ENCODE results near the gene NUMA1.
A peak's percentile ranks its signal among the peaks of the same experiment; 100 is the strongest.

NUMA1 gene

GRCh38 chr11:72036687-72037086 is 43.7 kb downstream of the NUMA1 start:
- no peak for DNase-seq (ENCODE audit: low read depth)
- H3K4me3 ChIP-seq (ENCODE audit: low read length), result no peak overlapping the region
- no peak for TF ChIP-seq CTCF (conservative IDR thresholded peaks at IDR 0.05; ENCODE audit: low read depth, low read length)

DNA sequence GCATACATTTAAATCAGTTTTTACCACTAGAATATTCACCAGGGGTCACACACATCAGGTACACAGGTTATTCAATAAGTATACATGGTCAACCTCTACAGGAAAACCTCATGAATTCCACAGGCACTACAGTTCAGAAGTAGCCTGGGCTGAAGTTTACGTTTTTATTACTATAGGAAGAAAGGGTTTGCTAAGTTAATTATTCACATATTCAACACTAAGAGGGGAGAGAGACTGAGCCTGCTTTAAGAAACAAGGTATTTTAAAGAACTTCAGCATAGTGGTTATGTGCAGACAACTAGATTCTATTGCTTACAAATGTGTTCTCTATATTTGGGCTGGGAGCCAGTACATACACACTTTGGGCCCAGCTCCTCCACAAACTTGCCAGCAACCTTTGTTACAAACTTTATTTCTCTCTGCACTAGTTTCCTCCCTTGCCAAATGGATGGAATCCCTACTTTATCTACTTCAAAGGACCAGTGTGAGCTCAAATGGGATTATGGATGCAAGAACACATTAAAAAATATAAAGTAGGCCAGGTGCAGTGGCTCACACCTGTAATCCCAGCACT is 49.8 kb downstream of the NUMA1 start:
- no peak for DNase-seq (ENCODE audit: low read depth)
- no peak overlapping the region for H3K4me3 ChIP-seq (ENCODE audit: low read length)
- TF ChIP-seq CTCF (conservative IDR thresholded peaks at IDR 0.05; ENCODE audit: low read depth, low read length), result no peak

DNA sequence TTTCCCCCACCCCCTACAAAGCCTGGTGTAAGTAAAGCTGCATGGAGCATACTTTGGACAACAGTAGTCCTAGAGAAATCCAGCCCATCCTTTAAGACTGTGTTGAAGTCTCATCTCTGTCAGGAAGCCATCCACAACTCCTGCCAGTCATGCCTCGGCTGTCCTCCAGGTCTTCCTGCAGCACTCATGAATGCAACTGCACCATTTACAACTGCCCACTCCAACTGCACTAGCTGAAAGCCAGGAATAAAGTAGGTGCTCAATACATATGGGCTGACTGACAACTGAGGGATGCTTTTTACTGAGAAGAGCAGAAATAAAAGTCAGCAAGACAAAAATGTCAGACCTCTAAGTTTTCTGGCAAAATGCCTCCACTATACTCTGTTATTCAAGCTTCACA is 54.3 kb downstream of the NUMA1 start:
- no peak for DNase-seq (ENCODE audit: low read depth)
- TF ChIP-seq CTCF (conservative IDR thresholded peaks at IDR 0.05; ENCODE audit: low read depth, low read length), result no peak
- no peak overlapping the region for H3K4me3 ChIP-seq (ENCODE audit: low read length)

DNA sequence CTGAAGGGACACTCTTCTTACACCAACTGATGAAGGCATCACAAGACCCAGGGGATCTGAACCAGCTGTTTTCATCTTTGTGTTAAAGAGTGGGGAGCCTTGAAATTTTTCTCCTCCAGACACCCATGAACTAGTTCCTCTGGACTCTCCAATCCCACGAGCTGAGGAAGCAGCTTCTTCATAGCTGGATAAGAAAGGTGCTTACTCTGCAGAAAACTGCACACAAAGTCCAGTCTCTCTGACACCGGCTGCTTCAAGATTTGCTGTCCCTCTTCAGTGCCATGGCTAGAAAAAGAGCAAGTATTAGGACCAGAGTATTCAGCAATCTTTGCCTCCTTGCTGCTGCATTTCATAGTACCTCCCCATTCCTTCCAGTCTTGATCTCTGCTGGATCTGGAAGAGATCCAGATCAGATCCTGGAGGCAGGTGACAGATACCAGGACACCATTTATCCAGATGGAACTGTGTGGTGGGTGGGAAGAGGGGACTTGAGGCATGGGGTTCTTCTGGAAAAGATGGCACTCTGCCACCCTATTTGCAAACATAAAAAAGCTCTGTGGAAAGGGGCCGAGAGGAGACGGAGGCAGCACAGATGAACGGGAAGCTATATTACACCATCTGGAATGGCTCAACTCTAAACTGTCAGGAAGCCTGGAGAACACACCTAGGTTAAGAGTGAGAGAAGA is 56.1 kb downstream of the NUMA1 start:
- no peak overlapping the region for H3K4me3 ChIP-seq (ENCODE audit: low read length)
- TF ChIP-seq CTCF (conservative IDR thresholded peaks at IDR 0.05; ENCODE audit: low read depth, low read length), result no peak
- DNase-seq (ENCODE audit: low read depth), result no peak

GRCh38 chr11:72023335-72023734 is 57.0 kb downstream of the NUMA1 start:
- no peak for DNase-seq (ENCODE audit: low read depth)
- H3K4me3 ChIP-seq (ENCODE audit: low read length), result no peak overlapping the region
- no peak for TF ChIP-seq CTCF (conservative IDR thresholded peaks at IDR 0.05; ENCODE audit: low read depth, low read length)

GRCh38 chr11:72018171-72018570 is 62.2 kb downstream of the NUMA1 start:
- no peak overlapping the region for H3K4me3 ChIP-seq (ENCODE audit: low read length)
- no peak for TF ChIP-seq CTCF (conservative IDR thresholded peaks at IDR 0.05; ENCODE audit: low read depth, low read length)
- no peak for DNase-seq (ENCODE audit: low read depth)

DNA sequence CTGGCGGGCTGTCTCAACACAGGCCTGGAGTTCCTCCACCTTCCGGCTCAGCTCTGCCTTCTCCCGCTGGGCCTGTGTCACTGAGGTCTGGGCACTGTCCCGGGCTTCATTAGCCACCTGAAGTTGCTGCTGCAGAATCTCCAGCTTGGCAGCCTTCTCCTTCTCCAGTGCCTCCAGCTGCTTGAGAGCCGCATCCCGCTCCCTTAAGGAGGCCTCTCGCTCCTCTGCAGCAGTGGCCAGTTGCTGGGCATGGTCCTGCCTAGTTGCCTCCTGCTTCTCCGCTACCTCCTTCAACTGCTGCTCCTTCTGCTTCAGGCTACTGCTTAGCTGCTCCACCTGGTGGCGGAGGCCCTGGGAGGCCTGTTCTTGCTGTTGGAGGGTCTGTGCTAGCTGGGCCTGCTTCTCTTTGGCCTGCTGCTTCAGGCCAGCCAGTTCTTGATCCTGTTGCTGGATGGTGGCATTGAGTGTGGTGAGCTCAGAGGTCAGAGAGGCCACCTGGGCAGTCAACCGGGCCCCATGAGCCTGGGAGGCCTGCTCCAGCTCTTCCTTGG is 64.8 kb downstream of the NUMA1 start:
- peak; percentile 47 for TF ChIP-seq CTCF (conservative IDR thresholded peaks at IDR 0.05; ENCODE audit: low read depth, low read length)
- DNase-seq (ENCODE audit: low read depth), result no peak
- H3K4me3 ChIP-seq (ENCODE audit: low read length), result no peak overlapping the region
